DND-41 (cell line): Measurements from ENCODE around the gene GGNBP2.

Experiments used
- ATAC-seq: fragments of 200-7000 bp; cut with Tn5 transposase; 3 replicates; pipeline ENCODE4 v1.9.1; 2021; ENCODE audit warnings: low read depth; ENCODE audit not compliant: insufficient read depth
- DNase-seq: peaks from one replicate; pipeline ENCODE4 v3.0.0-alpha.2; 2020
- H2AFZ ChIP-seq: 2 replicates; pipeline ENCODE4 v1.6.0; 2012; ENCODE audit warnings: low read depth, low read length
- H3K27ac ChIP-seq: 2 replicates; pipeline ENCODE4 v1.5.1; 2012; ENCODE audit warnings: low read length, inconsistent platforms
- H3K27me3 ChIP-seq: fragments of 200-600 bp; sonication (generic); 2 replicates; pipeline ENCODE4 v1.6.0; 2012; ENCODE audit warnings: low read length, mild to moderate bottlenecking, inconsistent platforms; ENCODE audit not compliant: insufficient read depth, poor library complexity
- H3K36me3 ChIP-seq: 2 replicates; pipeline ENCODE4 v1.5.1; 2012; ENCODE audit warnings: low read length, inconsistent platforms; ENCODE audit not compliant: insufficient read depth
- H3K4me1 ChIP-seq: 2 replicates; pipeline ENCODE4 v1.5.1; 2012; ENCODE audit warnings: mild to moderate bottlenecking, low read length; ENCODE audit not compliant: insufficient read depth
- H3K4me2 ChIP-seq: 2 replicates; pipeline ENCODE4 v1.6.0; 2012; ENCODE audit warnings: mild to moderate bottlenecking, moderate library complexity, low read length, inconsistent platforms; ENCODE audit not compliant: insufficient read depth
- H3K4me3 ChIP-seq, 2 experiments: fragments of 200-600 bp in 1 of 2; shearing (Covaris generic) in 1 of 2; 2 replicates each; pipeline ENCODE4 v1.5.1; 2012 to 2016; ENCODE audit warnings: inconsistent platforms in 2 of 2, low read length in 2 of 2, mild to moderate bottlenecking in 2 of 2, low read depth in 1 of 2, moderate library complexity in 1 of 2
- H3K79me2 ChIP-seq: 2 replicates; pipeline ENCODE4 v1.6.0; 2012; ENCODE audit warnings: low read length, inconsistent platforms; ENCODE audit not compliant: insufficient read depth
- H3K9ac ChIP-seq: 2 replicates; pipeline ENCODE4 v1.6.0; 2012; ENCODE audit warnings: low read depth, mild to moderate bottlenecking, inconsistent platforms, low read length, moderate library complexity
- H3K9me3 ChIP-seq: 2 replicates; pipeline ENCODE4 v1.5.1; 2012; ENCODE audit warnings: low read length, moderate library complexity, mild to moderate bottlenecking, inconsistent platforms; ENCODE audit not compliant: insufficient read depth, severe bottlenecking
- H4K20me1 ChIP-seq: 2 replicates; pipeline ENCODE4 v1.6.0; 2012; ENCODE audit warnings: low read length; ENCODE audit not compliant: insufficient read depth
- CTCF ChIP-seq: IDR thresholded peaks from 2 replicates; pipeline ENCODE4 v1.5.1; 2012; ENCODE audit warnings: borderline replicate concordance, low read length, moderate library complexity, mild to moderate bottlenecking; ENCODE audit not compliant: poor library complexity, severe bottlenecking; ENCODE audit errors: extremely low read depth
- EZH2 ChIP-seq: IDR thresholded peaks from 3 replicates; pipeline ENCODE4 v1.6.1; 2012; ENCODE audit warnings: borderline replicate concordance, low read depth, mild to moderate bottlenecking, moderate library complexity, low read length, inconsistent platforms; ENCODE audit not compliant: severe bottlenecking

GGNBP2 gene

GRCh38 chr17:36575028-36575427 lies 30.3 kb downstream of the GGNBP2 start:
- no peak overlapping the region for H3K9ac ChIP-seq
- no peak overlapping the region for H3K4me3 ChIP-seq
- no peaks in the 10 kb centered on the region for H3K9me3 ChIP-seq
- H3K27me3 ChIP-seq, result no peaks in the 10 kb centered on the region
- TF ChIP-seq CTCF (no peak), EZH2 (no peak)
- peaks cover 33% of the 10 kb centered on the region for H4K20me1 ChIP-seq
- H3K36me3 ChIP-seq, result peaks cover 84% of the 10 kb centered on the region
- no peak for DNase-seq
- H3K79me2 ChIP-seq, result peaks cover 74% of the 10 kb centered on the region
- no peak overlapping the region for H3K27ac ChIP-seq
- no peaks in the 10 kb centered on the region for H3K4me1 ChIP-seq
- H2AFZ ChIP-seq, result no peak overlapping the region
- no peak overlapping the region for H3K4me2 ChIP-seq
- no peak for ATAC-seq

- Histone ChIP-seq H3K79me2 (peaks cover 62% of the 10 kb centered on the region), H3K27ac (no peak overlapping the region), H3K27me3 (no peaks in the 10 kb centered on the region), H4K20me1 (peaks cover 32% of the 10 kb centered on the region), H3K9ac (no peak overlapping the region), H3K4me3 (no peak overlapping the region), H3K4me2 (no peak overlapping the region), H3K4me1 (no peaks in the 10 kb centered on the region), H3K36me3 (peaks cover 85% of the 10 kb centered on the region), H3K9me3 (no peaks in the 10 kb centered on the region), H2AFZ (no peak overlapping the region)
- ATAC-seq (no peak), DNase-seq (no peak)
- TF ChIP-seq EZH2 (no peak), CTCF (no peak)
Observed at GRCh38 chr17:36576793-36577192, 32.1 kb downstream of the GGNBP2 start.

GRCh38 chr17:36578671-36579070 lies 34.0 kb downstream of the GGNBP2 start:
- H3K9ac ChIP-seq, result no peak overlapping the region
- H4K20me1 ChIP-seq, result peaks cover 27% of the 10 kb centered on the region
- H3K79me2 ChIP-seq, result peaks cover 44% of the 10 kb centered on the region
- H3K4me3 ChIP-seq, result no peak overlapping the region
- H3K9me3 ChIP-seq, result no peaks in the 10 kb centered on the region
- H3K27me3 ChIP-seq, result no peaks in the 10 kb centered on the region
- no peak overlapping the region for H3K27ac ChIP-seq
- no peaks in the 10 kb centered on the region for H3K4me1 ChIP-seq
- peaks cover 82% of the 10 kb centered on the region for H3K36me3 ChIP-seq
- no peak for TF ChIP-seq CTCF
- TF ChIP-seq EZH2, result no peak
- ATAC-seq, result no peak
- no peak for DNase-seq
- H3K4me2 ChIP-seq, result no peak overlapping the region
- no peak overlapping the region for H2AFZ ChIP-seq

GRCh38 chr17:36583787-36584186 lies 39.1 kb downstream of the GGNBP2 start:
- ATAC-seq, result no peak
- H4K20me1 ChIP-seq, result peaks cover 8% of the 10 kb centered on the region; the same call in 1 of the 2 replicates
- peaks cover 90% of the 10 kb centered on the region for H3K36me3 ChIP-seq
- no peaks in the 10 kb centered on the region for H3K9me3 ChIP-seq
- H2AFZ ChIP-seq, result no peak overlapping the region
- H3K4me2 ChIP-seq, result no peak overlapping the region
- H3K27ac ChIP-seq, result no peak overlapping the region
- no peak for DNase-seq
- no peak overlapping the region for H3K9ac ChIP-seq
- H3K79me2 ChIP-seq, result peaks cover 12% of the 10 kb centered on the region
- H3K4me1 ChIP-seq, result no peaks in the 10 kb centered on the region
- H3K27me3 ChIP-seq, result no peaks in the 10 kb centered on the region
- no peak overlapping the region for H3K4me3 ChIP-seq
- TF ChIP-seq EZH2, result no peak
- no peak for TF ChIP-seq CTCF
